SK-N-SH (cell line): Measurements from ENCODE around the gene ADAMTS4. TPM values are rescaled to one million over a fixed set of nuclear protein-coding genes. Genes with fewer than 3 reads are reported as not detected.

ENCODE experiments used
- CTCF ChIA-PET: fragments of 300-600, 350-600 bp; formaldehyde crosslinking; extraction: SDS; loops from one replicate; lab custom pipeline; 2021; lab: Yijun Ruan, JAX
- POLR2A ChIA-PET: fragments of 350-600 bp; sonication (Branson Sonifier 250); formaldehyde crosslinking; extraction: SDS; loops from one replicate; lab custom pipeline; 2020; ENCODE audit warnings: antibody characterized with exemption, inconsistent platforms; lab: Yijun Ruan, JAX
- DNase-seq: peaks from one replicate; pipeline ENCODE4 v3.0.0; 2012
- H2AFZ ChIP-seq: fragments of 200-600 bp; sonication (generic); 2 replicates; pipeline ENCODE4 v1.8.1; 2016; ENCODE audit warnings: antibody characterized with exemption, mild to moderate bottlenecking, low read depth
- H3F3A ChIP-seq: fragments of 200-600 bp; sonication (generic); replicated peaks from 2 replicates; pipeline ENCODE3; 2016; ENCODE audit warnings: antibody characterized with exemption, mild to moderate bottlenecking; ENCODE audit not compliant: insufficient read depth
- H3K27ac ChIP-seq, 2 experiments: fragments of 200-500 bp in 1 of 2; fragments of 200-600 bp in 1 of 2; sonication (Bioruptor generic) in 1 of 2; sonication (generic), shearing (Covaris generic) in 1 of 2; 2 replicates each; pipeline versions ENCODE4 v1.5.1 to v1.6.1; 2014 to 2016; ENCODE audit warnings: low read depth in 2 of 2, inconsistent platforms in 1 of 2, low read length in 1 of 2, mild to moderate bottlenecking in 1 of 2, mixed read lengths in 1 of 2
- H3K27me3 ChIP-seq: fragments of 200-600 bp; sonication (generic), shearing (Covaris generic); 2 replicates; pipeline ENCODE4 v1.6.1; 2016; ENCODE audit warnings: mixed run types; ENCODE audit not compliant: insufficient read depth
- H3K36me3 ChIP-seq, 2 experiments: fragments of 200-500 bp in 1 of 2; fragments of 200-600 bp in 1 of 2; sonication (Bioruptor generic) in 1 of 2; sonication (generic) in 1 of 2; replicated peaks in 1 of 2; 2 replicates each; pipeline versions ENCODE3 to v1.5.1; 2014 to 2016; ENCODE audit warnings: low read length in 1 of 2, mild to moderate bottlenecking in 1 of 2; ENCODE audit not compliant: insufficient read depth in 2 of 2, control insufficient read depth in 1 of 2
- H3K4me1 ChIP-seq, 2 experiments: fragments of 200-500 bp in 1 of 2; fragments of 200-600 bp in 1 of 2; sonication (Bioruptor generic) in 1 of 2; sonication (generic), shearing (Covaris generic) in 1 of 2; 2 replicates each; pipeline versions ENCODE4 v1.5.1 to v1.6.1; 2014 to 2016; ENCODE audit warnings: low read depth in 1 of 2, low read length in 1 of 2, mixed run types in 1 of 2; ENCODE audit not compliant: insufficient read depth in 2 of 2, control insufficient read depth in 1 of 2
- H3K4me2 ChIP-seq: fragments of 200-600 bp; sonication (generic), shearing (Covaris generic); 2 replicates; pipeline ENCODE4 v1.6.1; 2017; ENCODE audit warnings: mixed run types
- H3K4me3 ChIP-seq, 2 experiments: fragments of 200-500 bp in 1 of 2; fragments of 200-600 bp in 1 of 2; sonication (Bioruptor generic) in 1 of 2; sonication (generic), shearing (Covaris generic) in 1 of 2; 2 replicates each; pipeline versions ENCODE4 v1.5.1 to v1.8.1; 2014 to 2016; ENCODE audit warnings: low read depth in 2 of 2, inconsistent platforms in 1 of 2, low read length in 1 of 2, mild to moderate bottlenecking in 1 of 2, mixed read lengths in 1 of 2, moderate library complexity in 1 of 2
- H3K79me2 ChIP-seq: fragments of 200-600 bp; sonication (generic); 2 replicates; pipeline ENCODE4 v1.8.1; 2017; ENCODE audit warnings: mild to moderate bottlenecking; ENCODE audit not compliant: insufficient read depth
- H3K9ac ChIP-seq: fragments of 200-600 bp; sonication (generic); 2 replicates; pipeline ENCODE4 v1.6.1; 2017; ENCODE audit warnings: mixed run types
- H3K9me2 ChIP-seq: fragments of 200-600 bp; sonication (generic); 2 replicates; pipeline ENCODE4 v1.6.1; 2017; ENCODE audit warnings: mixed run types
- H3K9me3 ChIP-seq: fragments of 200-600 bp; sonication (generic); 2 replicates; pipeline ENCODE4 v1.6.1; 2017; ENCODE audit warnings: mixed run types, mild to moderate bottlenecking, moderate library complexity
- H4K20me1 ChIP-seq: fragments of 200-600 bp; sonication (generic); 2 replicates; pipeline ENCODE4 v1.6.1; 2017; ENCODE audit warnings: mild to moderate bottlenecking, mixed run types; ENCODE audit not compliant: insufficient read depth
- ELF1 ChIP-seq: IDR thresholded peaks from 2 replicates; pipeline ENCODE4 v1.4.0; 2012
- EP300 ChIP-seq, 2 experiments: IDR thresholded peaks; 2 replicates each; pipeline versions ENCODE4 v1.4.0 to v1.6.1; 2012; ENCODE audit warnings: borderline replicate concordance in 1 of 2, low read depth in 1 of 2, low read length in 1 of 2
- FOSL2 ChIP-seq: IDR thresholded peaks from 2 replicates; pipeline ENCODE4 v1.4.0; 2012; ENCODE audit warnings: low read depth, mild to moderate bottlenecking, moderate library complexity, borderline replicate concordance
- FOXM1 ChIP-seq: IDR thresholded peaks from 2 replicates; pipeline ENCODE4 v1.4.0; 2012; ENCODE audit warnings: low read depth, mild to moderate bottlenecking
- GABPA ChIP-seq: IDR thresholded peaks from 2 replicates; pipeline ENCODE4 v1.4.0; 2012; ENCODE audit warnings: low read depth, mild to moderate bottlenecking
- GATA2 ChIP-seq: sonication (generic); formaldehyde crosslinking; IDR thresholded peaks from 2 replicates; pipeline ENCODE4 v1.5.0; 2020; ENCODE audit warnings: mild to moderate bottlenecking, missing genetic modification reagents
- IRF3 ChIP-seq: fragments of 150-350 bp; IDR thresholded peaks from 2 replicates; pipeline ENCODE4 v1.6.1; 2016; ENCODE audit warnings: mild to moderate bottlenecking, low read depth, low read length
- MAX ChIP-seq: IDR thresholded peaks from 2 replicates; pipeline ENCODE4 v1.4.0; 2012; ENCODE audit warnings: low read depth
- MXI1 ChIP-seq: IDR thresholded peaks from 2 replicates; pipeline ENCODE4 v1.6.1; 2012; ENCODE audit warnings: mild to moderate bottlenecking, low read depth, low read length, improper control_type of control experiment
- NRF1 ChIP-seq: IDR thresholded peaks from 2 replicates; pipeline ENCODE4 v1.6.1; 2012; ENCODE audit warnings: low read depth, mild to moderate bottlenecking, low read length
- RAD21 ChIP-seq: IDR thresholded peaks from 2 replicates; pipeline ENCODE4 v1.6.1; 2012; ENCODE audit warnings: mild to moderate bottlenecking, low read length
- RCOR1 ChIP-seq: fragments of 150-350 bp; IDR thresholded peaks from 2 replicates; pipeline ENCODE4 v1.6.1; 2017; ENCODE audit warnings: antibody characterized with exemption, low read length
- RFX5 ChIP-seq: IDR thresholded peaks from 2 replicates; pipeline ENCODE4 v1.6.1; 2012; ENCODE audit warnings: mild to moderate bottlenecking, improper control_type of control experiment, low read length
- SIN3A ChIP-seq: IDR thresholded peaks from 2 replicates; pipeline ENCODE4 v1.6.1; 2012; ENCODE audit warnings: low read depth, mild to moderate bottlenecking, low read length, moderate library complexity, borderline replicate concordance
- TAF1 ChIP-seq: IDR thresholded peaks from 2 replicates; pipeline ENCODE4 v1.6.1; 2012; ENCODE audit warnings: low read depth, mild to moderate bottlenecking, low read length, moderate library complexity, borderline replicate concordance
- TEAD4 ChIP-seq: IDR thresholded peaks from 2 replicates; pipeline ENCODE4 v1.4.0; 2012; ENCODE audit warnings: mild to moderate bottlenecking, borderline replicate concordance; ENCODE audit not compliant: insufficient read depth
- USF1 ChIP-seq: IDR thresholded peaks from 2 replicates; pipeline ENCODE4 v1.4.0; 2012; ENCODE audit warnings: low read depth, borderline replicate concordance
- USF2 ChIP-seq: fragments of 150-350 bp; IDR thresholded peaks from 2 replicates; pipeline ENCODE4 v1.6.1; 2017; ENCODE audit warnings: antibody characterized with exemption, low read length, low read depth, borderline replicate concordance
- YY1 ChIP-seq: IDR thresholded peaks from 2 replicates; pipeline ENCODE4 v1.4.0; 2012; ENCODE audit warnings: low read depth, mild to moderate bottlenecking
- WGBS: methylation state at CpG from one replicate; pipeline ENCODE4 v1.1.6; 2017; ENCODE audit warnings: low lambda C conversion rate; 5-methylcytosine and 5-hydroxymethylcytosine counted together
- polyA plus RNA-seq, 3 experiments: library from polyadenylated mRNA; depleted of rRNA; stranded (reverse); fragments of >200 nt; gene quantifications; 2 replicates each; pipeline ENCODE4 v1.2.3, GENCODE V29; 2012
- TF ChIP-seq, protein P1 (sequence below): IDR thresholded peaks from 2 replicates; pipeline ENCODE4 v1.4.0; 2012; ENCODE audit warnings: low read depth, borderline replicate concordance
- TF ChIP-seq, protein P2 (sequence below): IDR thresholded peaks from 2 replicates; pipeline ENCODE4; 2012
- TF ChIP-seq, protein P3 (sequence below): IDR thresholded peaks from 2 replicates; pipeline ENCODE4 v1.6.1; 2012; ENCODE audit warnings: mild to moderate bottlenecking, low read depth, low read length, moderate library complexity

ADAMTS4 gene
- polyA plus RNA-seq, 1 of the 3 experiments (the other 2 are of a cell fraction): 1.2 TPM

DNA sequence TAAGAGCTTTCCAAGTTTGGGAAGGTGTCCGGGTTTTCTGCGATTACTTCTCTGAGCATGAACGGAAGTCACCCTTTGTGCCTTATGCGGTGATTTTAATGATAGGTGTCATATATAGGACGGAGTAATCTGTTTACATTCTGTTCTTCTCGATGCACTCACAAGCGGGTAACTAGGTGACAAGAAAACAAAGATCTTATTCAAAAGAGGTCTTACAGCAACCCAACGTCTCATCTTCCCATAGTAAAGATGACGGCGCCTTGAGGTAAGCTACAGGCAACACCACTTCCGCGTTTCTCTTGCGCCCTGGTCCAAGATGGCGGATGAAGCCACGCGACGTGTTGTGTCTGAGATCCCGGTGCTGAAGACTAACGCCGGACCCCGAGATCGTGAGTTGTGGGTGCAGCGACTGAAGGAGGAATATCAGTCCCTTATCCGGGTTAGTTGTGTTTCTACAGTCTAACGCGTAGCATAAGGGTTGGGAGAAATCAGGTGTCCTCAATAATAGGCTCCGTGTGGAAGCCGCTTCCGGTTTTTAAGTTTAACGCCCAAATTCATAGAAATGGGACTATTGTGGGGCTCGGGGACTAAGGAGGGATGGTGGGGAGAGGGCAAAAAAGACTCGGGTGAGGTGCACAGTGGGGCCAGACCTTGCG is 45.0 kb downstream of the ADAMTS4 start, which contains the start of gene UFC1:
Gene UFC1 (plus strand): TSS at position 297 of the 656 bp plus-strand sequence. CDS start 20 bp downstream, at position 317.
- Histone ChIP-seq H3K9me2 (no peaks in the 10 kb centered on the region), H3K4me2 (peak within 1 kb of the TSS; percentile 77), H3K36me3 (peaks cover 4 to 19% of the 10 kb centered on the region in 2 experiments), H3K9me3 (no peaks in the 10 kb centered on the region), H3K79me2 (peaks cover 16% of the 10 kb centered on the region), H4K20me1 (no peaks in the 10 kb centered on the region), H3K27me3 (no peaks in the 10 kb centered on the region), H3K27ac (peak within 1 kb of the TSS; percentile 97), H3F3A (peaks cover 4% of the 10 kb centered on the region), H3K9ac (peak within 1 kb of the TSS; percentile 97), H2AFZ (peak within 1 kb of the TSS; percentile 93), H3K4me1 (peaks cover 0 to 10% of the 10 kb centered on the region in 2 experiments; a peak in 3 of 4 replicates), H3K4me3 (peak within 1 kb of the TSS; percentile 61 to 98)
- DNase-seq: peak; percentile 79
- ChIA-PET CTCF (interaction anchor here (0.8 to 1.6 kb wide), 5 partner anchors 11 to 82 kb away, joined by 3 to 5 read pairs (median 3); no protein-coding TSS in a partner anchor), POLR2A (interaction anchor here (0.6 to 1.3 kb wide), 5 partner anchors 12 to 109 kb away, joined by 3 to 12 read pairs (median 3); partner anchors contain the start of genes DEDD, KLHDC9, PPOX and USF1)
- WGBS: 2% methylated on average over 30 of the region's 33 CpGs
- TF ChIP-seq, protein P1, sequence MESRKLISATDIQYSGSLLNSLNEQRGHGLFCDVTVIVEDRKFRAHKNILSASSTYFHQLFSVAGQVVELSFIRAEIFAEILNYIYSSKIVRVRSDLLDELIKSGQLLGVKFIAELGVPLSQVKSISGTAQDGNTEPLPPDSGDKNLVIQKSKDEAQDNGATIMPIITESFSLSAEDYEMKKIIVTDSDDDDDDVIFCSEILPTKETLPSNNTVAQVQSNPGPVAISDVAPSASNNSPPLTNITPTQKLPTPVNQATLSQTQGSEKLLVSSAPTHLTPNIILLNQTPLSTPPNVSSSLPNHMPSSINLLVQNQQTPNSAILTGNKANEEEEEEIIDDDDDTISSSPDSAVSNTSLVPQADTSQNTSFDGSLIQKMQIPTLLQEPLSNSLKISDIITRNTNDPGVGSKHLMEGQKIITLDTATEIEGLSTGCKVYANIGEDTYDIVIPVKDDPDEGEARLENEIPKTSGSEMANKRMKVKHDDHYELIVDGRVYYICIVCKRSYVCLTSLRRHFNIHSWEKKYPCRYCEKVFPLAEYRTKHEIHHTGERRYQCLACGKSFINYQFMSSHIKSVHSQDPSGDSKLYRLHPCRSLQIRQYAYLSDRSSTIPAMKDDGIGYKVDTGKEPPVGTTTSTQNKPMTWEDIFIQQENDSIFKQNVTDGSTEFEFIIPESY: peak; percentile 92; the same call in 1 of the 2 replicates
- TF ChIP-seq MXI1 (peak; percentile 84), GATA2 (CRISPR knock-in tag) (no peak), NRF1 (peak; percentile 31; the same call in 1 of the 2 replicates), USF1 (peak; percentile 24; the same call in 1 of the 2 replicates), TAF1 (peak; percentile 90), FOXM1 (no peak), RFX5 (no peak), MAX (peak; percentile 92), GABPA (peak; percentile 89), SIN3A (peak; percentile 84; the same call in 1 of the 2 replicates), RAD21 (no peak), EP300 (IDR thresholded peaks at IDR 0.05; ENCODE audit: borderline replicate concordance in 1 of 2, low read depth in 1 of 2, low read length in 1 of 2) (0 out of 4 replicates have a peak, but pooled peaks of 1 of the 2 experiments have one; percentile 9), YY1 (peak; percentile 100), RCOR1 (no peak), USF2 (no peak), FOSL2 (no peak), TEAD4 (no peak), IRF3 (no peak), ELF1 (peak; percentile 99)
- TF ChIP-seq, protein P2, sequence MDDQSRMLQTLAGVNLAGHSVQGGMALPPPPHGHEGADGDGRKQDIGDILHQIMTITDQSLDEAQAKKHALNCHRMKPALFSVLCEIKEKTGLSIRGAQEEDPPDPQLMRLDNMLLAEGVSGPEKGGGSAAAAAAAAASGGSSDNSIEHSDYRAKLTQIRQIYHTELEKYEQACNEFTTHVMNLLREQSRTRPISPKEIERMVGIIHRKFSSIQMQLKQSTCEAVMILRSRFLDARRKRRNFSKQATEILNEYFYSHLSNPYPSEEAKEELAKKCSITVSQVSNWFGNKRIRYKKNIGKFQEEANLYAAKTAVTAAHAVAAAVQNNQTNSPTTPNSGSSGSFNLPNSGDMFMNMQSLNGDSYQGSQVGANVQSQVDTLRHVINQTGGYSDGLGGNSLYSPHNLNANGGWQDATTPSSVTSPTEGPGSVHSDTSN: peak; percentile 15; the same call in 1 of the 2 replicates
- TF ChIP-seq, protein P3, sequence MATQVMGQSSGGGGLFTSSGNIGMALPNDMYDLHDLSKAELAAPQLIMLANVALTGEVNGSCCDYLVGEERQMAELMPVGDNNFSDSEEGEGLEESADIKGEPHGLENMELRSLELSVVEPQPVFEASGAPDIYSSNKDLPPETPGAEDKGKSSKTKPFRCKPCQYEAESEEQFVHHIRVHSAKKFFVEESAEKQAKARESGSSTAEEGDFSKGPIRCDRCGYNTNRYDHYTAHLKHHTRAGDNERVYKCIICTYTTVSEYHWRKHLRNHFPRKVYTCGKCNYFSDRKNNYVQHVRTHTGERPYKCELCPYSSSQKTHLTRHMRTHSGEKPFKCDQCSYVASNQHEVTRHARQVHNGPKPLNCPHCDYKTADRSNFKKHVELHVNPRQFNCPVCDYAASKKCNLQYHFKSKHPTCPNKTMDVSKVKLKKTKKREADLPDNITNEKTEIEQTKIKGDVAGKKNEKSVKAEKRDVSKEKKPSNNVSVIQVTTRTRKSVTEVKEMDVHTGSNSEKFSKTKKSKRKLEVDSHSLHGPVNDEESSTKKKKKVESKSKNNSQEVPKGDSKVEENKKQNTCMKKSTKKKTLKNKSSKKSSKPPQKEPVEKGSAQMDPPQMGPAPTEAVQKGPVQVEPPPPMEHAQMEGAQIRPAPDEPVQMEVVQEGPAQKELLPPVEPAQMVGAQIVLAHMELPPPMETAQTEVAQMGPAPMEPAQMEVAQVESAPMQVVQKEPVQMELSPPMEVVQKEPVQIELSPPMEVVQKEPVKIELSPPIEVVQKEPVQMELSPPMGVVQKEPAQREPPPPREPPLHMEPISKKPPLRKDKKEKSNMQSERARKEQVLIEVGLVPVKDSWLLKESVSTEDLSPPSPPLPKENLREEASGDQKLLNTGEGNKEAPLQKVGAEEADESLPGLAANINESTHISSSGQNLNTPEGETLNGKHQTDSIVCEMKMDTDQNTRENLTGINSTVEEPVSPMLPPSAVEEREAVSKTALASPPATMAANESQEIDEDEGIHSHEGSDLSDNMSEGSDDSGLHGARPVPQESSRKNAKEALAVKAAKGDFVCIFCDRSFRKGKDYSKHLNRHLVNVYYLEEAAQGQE: peak; percentile 52; the same call in 1 of the 2 replicates
